Stimulated activated CD4-positive, alpha-beta T cell treated with anti-CD3 and anti-CD28 coated beads, Interleukin-15, amount 100 ng/mL, for 1 hour (primary cell): ENCODE data around the gene NOM1.

Source experiments
- DNase-seq, 2 donors: peaks; one replicate each; pipeline ENCODE4 v3.0.0-alpha.2; 2020; ENCODE audit warnings: low read depth in 1 of 2, low spot score in 1 of 2

Gene NOM1

DNA sequence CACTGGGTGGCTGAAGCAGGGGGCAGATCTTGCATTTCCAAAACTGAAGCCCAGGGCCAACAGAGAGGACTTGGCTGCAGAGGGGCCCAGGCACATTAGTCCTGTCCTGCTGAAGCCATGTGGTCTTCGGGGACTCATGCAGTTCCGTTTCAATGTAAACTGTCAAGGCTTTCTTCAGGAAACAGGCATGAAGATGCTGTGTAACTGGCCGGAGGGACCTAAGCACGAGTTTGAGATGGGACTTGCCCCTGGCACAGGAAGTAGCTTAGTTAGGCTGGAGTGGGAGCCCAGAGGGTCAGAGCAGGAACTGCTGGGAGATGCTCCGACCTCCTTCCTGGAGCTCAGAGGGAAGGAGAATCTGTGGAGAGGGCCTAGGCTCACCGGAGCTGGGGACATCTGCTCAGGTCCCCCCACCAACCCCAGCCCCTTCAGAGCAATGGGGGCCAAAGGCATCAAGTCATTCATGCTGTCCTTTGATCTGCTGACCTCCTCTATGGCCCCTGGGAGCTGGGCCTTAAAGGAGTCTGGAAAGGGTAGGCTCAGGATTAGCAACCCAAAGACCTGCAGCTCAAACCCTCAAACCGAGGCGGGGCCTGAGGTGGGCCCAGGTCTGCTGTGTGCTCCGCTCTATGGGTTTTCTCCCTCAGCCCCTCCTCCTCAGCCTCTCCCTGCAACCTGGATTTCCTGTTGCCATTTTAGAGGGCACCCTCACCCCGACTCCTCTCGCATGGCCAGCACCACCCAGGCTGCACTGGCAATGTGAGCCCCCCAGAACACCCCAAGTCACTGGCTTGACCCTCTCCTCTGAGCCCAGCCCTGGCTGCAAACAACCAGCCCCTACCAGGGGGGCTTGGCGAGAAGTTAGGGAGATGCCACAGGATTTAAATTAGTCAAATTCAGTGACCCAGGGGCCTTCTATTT is 65.4 kb downstream of the NOM1 start:
- no peak for DNase-seq

DNA sequence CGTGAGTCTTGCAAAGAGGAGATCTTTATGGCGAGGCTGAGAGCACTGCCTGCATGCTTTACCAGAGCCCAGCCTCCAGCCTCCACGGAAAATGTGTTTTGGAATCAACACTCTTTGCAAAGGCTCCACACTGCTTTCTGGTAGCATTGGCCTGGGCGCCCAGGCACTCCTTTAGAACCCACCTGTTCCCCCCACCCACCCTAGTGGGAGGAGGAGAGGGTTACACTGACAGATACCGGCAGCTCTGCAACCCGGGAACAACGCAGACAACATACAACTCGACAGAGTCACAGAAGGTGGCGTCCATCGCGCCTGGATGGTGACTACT is 66.5 kb downstream of the NOM1 start:
- DNase-seq, result no peak

DNA sequence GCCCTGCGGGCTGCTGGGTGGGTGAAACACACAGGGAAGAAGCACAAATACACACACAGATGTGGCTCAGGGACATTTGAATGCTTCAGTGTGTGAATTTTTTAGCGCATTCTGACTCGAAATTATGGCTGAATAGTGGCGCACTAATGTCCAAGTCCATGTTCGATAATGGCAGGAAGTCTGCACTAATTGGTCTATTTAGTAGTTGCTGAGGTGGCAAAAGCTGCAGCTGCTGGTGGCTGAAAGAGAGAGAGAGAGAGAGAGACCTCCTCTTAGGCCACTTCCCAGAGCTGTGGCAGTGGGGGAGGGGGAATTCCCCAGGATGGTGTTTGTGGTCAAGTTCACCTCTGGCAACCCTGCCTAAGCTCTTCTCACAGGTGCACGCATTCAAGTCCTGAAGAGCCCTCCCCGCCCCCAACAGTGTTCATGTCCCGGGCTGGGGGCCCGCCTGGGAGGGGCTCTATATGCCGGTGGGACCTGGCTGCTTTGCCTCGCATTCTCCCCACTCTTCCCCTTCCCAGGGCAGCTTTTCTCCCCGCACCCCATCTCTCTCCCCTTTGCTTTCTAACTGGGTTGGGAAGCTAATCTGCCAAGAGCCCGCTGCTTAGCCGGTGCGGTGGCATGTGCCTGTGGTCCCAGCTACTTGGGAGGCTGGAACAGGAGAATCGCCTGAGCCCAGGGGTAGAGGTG is 67.0 kb downstream of the NOM1 start:
- DNase-seq, result no peak

DNA sequence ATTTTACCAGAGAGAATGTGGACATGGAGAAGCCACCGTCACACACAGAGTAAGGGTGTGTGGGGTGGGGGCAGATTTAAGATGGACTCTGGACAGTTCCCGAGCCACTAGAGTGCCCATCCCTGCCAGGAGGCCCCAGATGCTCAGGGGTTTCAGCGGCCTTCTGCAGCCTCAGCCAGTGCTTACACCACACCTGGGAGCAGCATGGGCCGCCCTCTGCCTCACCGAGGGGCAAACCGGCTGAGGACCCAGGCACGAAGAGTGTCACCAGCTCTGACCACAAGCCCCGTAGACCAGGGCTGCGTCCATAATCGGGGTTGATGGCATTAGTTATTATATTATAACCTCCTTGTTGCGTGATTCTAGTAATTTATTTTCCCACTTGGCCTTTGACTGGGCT is 67.6 kb downstream of the NOM1 start:
- DNase-seq, result no peak

DNA sequence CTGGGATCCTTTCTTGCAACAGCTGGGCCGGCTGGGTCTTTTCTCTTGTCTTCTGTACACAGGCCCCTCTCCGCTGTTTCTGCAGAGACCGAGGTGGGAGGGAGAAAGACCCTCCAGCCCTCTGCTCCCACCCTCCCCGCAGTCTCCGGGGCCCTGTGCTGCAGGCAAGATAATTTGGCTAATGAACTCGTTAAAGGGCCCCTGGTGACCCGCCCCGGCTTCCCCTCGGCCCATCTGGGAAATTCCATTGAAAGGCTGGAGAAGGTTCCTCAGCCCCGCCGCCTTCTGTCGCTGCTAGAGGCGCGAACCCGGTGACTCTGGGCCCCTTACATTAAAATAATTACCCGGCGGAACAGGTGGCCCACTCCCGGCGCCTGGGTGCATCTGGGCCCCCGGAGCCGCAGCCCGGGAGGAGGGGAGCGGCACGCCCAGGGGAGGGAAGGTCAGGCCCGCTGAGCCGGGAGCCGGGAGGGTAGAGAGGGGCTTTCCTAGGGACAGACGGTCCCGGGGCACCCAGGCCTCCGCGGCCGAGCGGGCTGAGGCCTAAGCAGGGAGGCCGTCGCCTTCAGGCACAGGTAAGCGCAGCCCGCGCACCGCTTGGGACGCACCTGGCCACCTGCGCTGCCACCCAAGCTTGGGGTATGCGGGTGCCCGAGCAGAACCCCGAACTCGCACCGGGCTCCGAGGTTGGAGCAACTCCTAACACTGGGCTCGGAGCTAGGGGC is 68.3 kb downstream of the NOM1 start:
- DNase-seq, result no peak

DNA sequence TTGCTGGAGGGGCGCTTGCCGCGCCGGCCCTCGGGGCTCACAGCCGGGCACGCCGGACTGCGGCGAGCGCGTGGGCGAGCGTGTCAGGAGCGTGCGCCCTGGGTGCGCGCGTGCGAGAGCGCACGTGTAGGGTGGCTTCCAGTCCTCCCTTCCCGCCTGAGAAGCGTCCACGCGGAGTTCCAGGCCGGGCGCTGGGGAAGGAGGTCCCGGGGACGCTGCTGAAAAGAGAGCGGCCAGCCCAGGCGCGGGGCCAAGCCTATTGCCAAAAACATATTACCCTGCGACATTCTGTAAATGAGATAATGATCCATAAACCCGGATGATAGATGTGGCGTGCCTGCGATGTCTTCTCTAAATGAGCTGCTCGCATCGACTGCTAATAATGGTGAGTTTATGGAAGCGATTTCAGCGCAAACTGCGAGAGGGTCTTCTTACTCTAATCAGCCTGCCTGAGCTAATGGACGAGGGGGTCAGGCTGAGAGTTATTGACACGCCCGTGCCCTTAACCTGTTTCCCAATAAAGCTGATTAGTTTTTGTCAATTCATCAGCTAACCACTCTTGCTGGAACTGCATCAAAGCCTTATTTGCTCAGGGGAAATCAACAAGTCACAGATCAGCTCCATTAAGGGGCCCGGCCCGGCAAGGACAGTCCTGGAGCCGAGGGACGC is 69.0 kb downstream of the NOM1 start:
- DNase-seq, result no peak

DNA sequence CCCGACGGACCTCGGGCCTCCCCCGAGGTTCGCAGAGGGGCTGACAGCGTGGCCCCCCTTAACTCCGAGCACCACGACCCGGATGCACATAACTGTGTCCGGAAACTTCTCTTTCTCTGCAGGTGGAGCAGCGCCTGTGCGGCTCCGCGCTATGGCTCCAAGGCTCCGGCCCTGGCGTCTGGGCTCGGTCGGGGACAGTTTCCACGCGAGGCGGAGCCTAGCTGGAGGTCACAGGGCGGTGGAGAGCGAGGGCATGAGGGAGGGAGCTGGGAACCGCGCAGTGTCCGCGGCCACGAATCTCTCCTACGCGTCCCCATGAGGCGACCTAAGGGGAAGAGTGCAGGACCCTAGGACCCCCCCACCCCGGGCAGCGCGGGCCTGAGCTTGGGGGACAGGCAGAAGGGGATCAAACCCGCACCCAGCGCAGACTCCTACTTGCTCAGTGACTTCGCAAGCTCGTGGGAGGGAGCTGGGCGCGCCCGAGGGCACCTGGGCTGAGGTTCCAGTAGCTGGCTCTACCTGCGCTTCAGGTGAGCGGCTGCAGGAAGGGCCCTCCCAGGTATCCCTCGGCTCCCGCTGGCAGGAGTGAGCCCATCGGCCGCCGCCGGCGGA is 69.6 kb downstream of the NOM1 start:
- no peak for DNase-seq

DNA sequence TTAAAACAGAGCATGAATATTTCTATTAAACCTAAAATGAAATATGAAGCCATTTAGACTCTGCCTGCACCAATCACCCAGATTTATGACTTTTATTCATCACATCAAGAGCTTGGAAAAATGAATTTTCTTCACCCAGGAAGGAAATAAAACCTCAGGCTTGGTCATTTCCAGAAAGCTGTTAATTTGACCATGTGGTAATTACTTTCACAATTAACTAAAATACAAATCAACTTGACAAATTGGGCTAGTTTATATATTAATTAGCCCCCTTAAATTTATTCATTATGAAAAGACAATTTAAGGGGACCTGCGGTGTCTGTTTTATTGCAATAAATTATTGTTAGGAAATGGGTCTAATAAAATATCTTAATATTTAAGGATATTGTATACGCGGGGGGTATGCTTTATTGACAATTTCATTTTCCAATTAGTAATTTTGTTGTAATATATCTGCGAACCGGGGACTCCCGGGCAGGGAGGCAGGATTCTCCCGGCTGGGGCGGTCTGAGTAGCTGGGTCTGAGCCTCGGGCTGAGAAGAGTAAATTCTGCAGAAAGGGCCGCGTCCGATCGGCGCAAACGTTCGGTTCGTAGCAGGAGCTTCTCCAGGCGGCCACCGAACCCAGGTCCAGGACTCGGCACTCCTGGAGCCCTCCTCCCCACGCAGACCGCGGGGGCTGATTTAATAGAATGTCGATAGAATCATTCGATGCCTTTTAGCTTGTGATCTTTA is 70.4 kb downstream of the NOM1 start:
- no peak for DNase-seq

DNA sequence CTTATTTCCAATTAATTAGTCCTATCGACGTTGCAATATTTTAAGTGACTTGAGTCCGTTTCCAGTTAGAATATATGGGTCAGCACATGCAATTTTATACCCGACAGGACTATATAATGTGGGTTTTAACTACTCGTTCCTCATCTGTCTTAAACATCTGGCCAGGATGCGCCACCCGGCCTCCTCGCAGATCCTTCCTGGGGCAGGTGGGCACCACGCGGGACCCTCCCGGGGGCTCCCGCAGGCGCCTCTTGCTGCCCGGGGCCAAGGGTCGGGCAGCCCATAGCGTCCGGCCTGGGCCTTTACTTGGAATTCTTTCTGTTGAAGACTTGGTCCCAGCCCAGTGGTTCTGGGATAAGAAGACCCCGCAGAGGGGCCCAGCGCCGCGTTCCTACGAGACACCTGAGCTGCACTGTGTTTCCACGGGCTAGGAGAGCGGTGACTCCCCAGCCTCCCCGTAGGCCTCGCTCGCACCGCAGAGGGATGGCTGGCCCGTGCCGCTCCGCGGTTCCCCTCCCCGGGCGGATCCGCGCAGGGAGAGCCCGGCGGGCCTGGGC is 71.1 kb downstream of the NOM1 start:
- DNase-seq, result no peak

DNA sequence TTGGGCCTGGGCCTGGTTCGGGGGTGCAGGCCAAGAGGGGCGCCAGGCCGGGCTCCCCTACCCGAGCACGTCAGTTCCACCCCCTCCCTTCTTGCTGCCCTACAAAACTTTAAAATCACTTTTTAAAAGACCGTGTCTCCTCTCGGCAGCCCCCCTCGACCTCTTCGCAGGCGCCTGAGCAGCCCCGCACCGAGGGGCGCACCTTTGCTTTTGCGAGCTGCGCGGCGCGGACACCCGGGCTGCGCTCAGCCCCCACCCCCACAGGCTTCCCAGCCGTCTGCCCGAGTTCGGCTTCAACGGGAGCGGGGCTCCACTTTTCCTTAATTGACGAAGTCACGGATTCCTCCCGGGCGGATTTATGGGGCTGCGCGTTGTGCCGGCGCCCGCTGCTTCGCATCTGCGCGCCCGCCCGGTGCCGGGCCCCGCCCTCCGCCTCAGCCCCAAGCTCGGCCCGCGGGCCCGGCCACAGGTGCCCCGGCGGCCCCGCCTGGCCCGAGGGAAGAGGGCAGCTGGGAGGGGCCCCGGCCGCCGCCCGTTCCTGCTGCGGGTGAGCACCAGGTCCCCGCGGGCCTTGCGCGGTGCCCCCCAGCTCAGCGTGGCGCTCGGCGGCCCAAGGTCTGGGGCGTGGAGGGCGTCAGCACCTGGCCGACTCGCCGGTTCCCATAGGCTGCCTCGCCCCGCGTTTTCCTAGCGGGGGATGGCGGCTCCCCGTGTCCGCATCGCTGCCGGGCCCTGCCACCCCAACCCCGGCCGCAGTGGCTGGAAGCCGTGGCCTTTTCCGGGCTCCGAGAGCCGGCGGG is 71.8 kb downstream of the NOM1 start:
- no peak for DNase-seq

DNA sequence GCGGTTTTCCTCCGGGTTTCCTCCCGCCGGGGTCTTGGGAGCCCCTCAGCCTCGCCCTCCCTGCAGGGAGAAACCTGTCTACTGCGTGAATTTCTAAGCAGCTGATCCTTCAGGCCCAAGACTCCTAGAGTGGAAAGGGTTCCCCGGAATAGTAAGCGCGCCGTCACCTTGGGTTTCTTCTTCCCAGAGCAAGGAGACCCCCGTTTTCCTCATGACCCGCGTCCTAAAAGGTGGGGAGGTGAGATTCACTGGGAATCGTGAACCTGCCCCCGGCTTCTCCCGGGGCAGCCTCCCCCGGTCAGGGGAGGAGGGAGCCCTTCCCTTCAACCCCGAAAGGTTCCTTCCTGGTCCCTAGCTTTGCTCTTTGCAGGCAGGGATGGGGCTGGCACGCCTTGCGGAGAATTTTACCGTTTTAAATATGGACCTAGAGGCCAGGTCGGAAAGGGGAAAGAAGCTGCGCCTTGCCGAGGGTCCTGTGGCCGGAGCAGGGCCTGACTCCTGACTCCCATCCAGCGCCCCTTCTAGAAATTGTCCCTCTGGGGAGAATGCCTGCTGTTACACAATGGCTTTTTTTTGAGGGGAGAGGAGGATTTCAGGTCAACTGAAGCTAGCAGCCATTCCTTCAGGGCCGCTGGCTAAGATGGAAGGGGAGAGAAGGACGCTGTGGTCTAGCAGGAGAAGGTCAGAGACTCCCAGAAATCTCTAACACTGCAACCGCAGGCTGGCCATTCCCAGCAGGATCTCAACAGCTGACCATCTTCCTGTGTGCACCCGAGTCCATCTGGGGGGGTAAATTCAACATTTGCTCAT is 72.6 kb downstream of the NOM1 start:
- DNase-seq, result no peak
